GM10248 (cell line): ENCODE results near the gene ZDHHC14.

ENCODE experiments used
- CTCF ChIA-PET: fragments of 300-600 bp; sonication (Branson Sonifier 250); formaldehyde crosslinking; extraction: SDS; loops from one replicate; lab custom pipeline; 2021; ENCODE audit warnings: antibody characterized with exemption; lab: Yijun Ruan, JAX
- POLR2A ChIA-PET: fragments of 350-650 bp; sonication (Branson Sonifier 250); formaldehyde crosslinking; extraction: SDS; loops from one replicate; lab custom pipeline; 2020; ENCODE audit warnings: antibody characterized with exemption; lab: Yijun Ruan, JAX
- DNase-seq: peaks from one replicate; pipeline ENCODE4 v3.0.0; 2012; ENCODE audit errors: extremely low spot score
- TF ChIP-seq, protein P1 (sequence below): IDR thresholded peaks from 2 replicates; pipeline ENCODE4 v1.5.1; 2012; ENCODE audit warnings: mild to moderate bottlenecking, low read depth; ENCODE audit errors: extremely low read depth, missing control alignments, control extremely low read depth

Gene ZDHHC14

DNA sequence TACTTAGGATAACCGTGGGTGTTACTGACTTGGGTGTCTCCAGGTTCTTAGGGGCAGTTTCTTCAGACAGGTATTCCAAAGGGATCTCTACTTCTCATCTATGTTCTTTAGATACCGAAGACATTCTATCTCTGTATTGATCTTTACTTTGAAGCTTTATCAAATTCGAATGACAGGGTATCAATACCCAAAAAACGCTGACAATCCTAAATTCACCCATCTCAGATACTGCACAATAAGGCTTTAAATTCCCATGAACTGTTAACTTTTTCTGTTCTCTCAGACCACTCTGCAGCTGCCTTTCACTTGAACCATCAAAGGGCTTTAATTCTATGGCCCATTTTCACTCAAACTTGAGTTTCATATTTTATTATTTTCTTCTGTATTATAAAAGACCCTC lies 72.1 kb downstream of the ZDHHC14 start:
- POLR2A ChIA-PET = no interaction called here
- CTCF ChIA-PET = interaction anchor here (0.8 to 1.3 kb wide), 3 partner anchors 9 to 1057 kb away, joined by 3 to 6 read pairs (median 4); no protein-coding TSS in a partner anchor
- DNase-seq = no peak
- TF ChIP-seq, protein P1, sequence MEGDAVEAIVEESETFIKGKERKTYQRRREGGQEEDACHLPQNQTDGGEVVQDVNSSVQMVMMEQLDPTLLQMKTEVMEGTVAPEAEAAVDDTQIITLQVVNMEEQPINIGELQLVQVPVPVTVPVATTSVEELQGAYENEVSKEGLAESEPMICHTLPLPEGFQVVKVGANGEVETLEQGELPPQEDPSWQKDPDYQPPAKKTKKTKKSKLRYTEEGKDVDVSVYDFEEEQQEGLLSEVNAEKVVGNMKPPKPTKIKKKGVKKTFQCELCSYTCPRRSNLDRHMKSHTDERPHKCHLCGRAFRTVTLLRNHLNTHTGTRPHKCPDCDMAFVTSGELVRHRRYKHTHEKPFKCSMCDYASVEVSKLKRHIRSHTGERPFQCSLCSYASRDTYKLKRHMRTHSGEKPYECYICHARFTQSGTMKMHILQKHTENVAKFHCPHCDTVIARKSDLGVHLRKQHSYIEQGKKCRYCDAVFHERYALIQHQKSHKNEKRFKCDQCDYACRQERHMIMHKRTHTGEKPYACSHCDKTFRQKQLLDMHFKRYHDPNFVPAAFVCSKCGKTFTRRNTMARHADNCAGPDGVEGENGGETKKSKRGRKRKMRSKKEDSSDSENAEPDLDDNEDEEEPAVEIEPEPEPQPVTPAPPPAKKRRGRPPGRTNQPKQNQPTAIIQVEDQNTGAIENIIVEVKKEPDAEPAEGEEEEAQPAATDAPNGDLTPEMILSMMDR = no peak

DNA sequence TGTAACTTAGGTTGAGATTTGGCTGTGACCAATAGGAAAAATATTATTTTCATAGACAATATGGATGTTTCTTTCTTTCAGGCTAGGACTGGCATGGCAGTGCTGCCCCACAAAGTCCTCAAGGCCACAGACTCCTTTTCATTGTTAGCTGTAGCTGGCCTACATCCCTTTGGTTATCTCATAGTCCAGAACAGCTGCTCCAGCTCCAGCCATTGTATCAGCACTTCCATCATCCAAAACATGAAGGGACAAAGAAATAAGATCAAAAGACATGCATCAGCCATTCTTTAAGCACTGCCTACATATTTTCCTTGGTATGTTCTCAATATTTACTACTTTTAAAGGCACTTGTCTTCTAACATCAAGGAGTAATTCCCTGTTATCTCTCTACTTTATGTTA lies 73.0 kb downstream of the ZDHHC14 start:
- DNase-seq = no peak
- POLR2A ChIA-PET = no interaction called here
- CTCF ChIA-PET = interaction anchor here (1.1 to 1.3 kb wide), 2 partner anchors 9 to 10 kb away, joined by 4 to 6 read pairs; no protein-coding TSS in a partner anchor

GRCh38 chr6:157454762-157455714 lies 74.0 kb downstream of the ZDHHC14 start:
- CTCF ChIA-PET = no interaction called here
- POLR2A ChIA-PET = no interaction called here
- DNase-seq = no peak
- TF ChIP-seq, protein P1 = no peak

More for the DNA sequence above, 73.0 kb downstream of the ZDHHC14 start:
- TF ChIP-seq, protein P1 = no peak

- ChIA-PET POLR2A (no interaction called here), CTCF (no interaction called here)
- TF ChIP-seq, protein P1 = no peak
- no peak for DNase-seq
Measured at GRCh38 chr6:157455731-157456523, 74.9 kb downstream of the ZDHHC14 start.

GRCh38 chr6:157456524-157456829 lies 75.5 kb downstream of the ZDHHC14 start:
- peak; percentile 57 for DNase-seq
- CTCF ChIA-PET = no interaction called here
- TF ChIP-seq, protein P1 = no peak
- POLR2A ChIA-PET = no interaction called here

GRCh38 chr6:157457787-157458186 lies 76.8 kb downstream of the ZDHHC14 start:
- TF ChIP-seq, protein P1 = no peak
- ChIA-PET CTCF (no interaction called here), POLR2A (no interaction called here)
- DNase-seq = no peak
